ENCODE data around the gene TRMT10C.
A peak's percentile ranks its signal among the peaks of the same experiment; 100 is the strongest.

The TRMT10C gene

GRCh38 chr3:101561630-101562328, at the start of gene TRMT10C:
TSS of gene TRMT10C (plus strand) at chr3:101561868. CDS start at chr3:101564782, 2,914 bp downstream.
- Histone ChIP-seq H3K79me2 (ENCODE audit: control insufficient read depth, insufficient read depth, low read length, unreplicated experiment) (peaks cover 40% of the 10 kb centered on the region), H3K4me1 (ENCODE audit: control insufficient read depth, insufficient read depth, low read length, unreplicated experiment) (peaks cover 17% of the 10 kb centered on the region), H3K4me3 (ENCODE audit: low read depth, low read length) (peak within 1 kb of the TSS; percentile 100), H2AFZ (ENCODE audit: low read length, unreplicated experiment) (peak within 1 kb of the TSS; percentile 80), H3K27me3 (ENCODE audit: insufficient read depth, low read length) (peaks cover under 1% of the 10 kb centered on the region; the same call in 1 of the 2 replicates), H3K27ac (ENCODE audit: low read depth, low read length) (peak within 1 kb of the TSS; percentile 78), H3K36me3 (ENCODE audit: insufficient read depth, low read length) (peaks cover 15% of the 10 kb centered on the region)

- Histone ChIP-seq H3K36me3 (ENCODE audit: insufficient read depth, low read length) (no peaks in the 10 kb centered on the region), H3K4me1 (ENCODE audit: control insufficient read depth, insufficient read depth, low read length, unreplicated experiment) (peaks cover 8% of the 10 kb centered on the region), H3K27ac (ENCODE audit: low read depth, low read length) (peak overlapping the region; percentile 89), H2AFZ (ENCODE audit: low read length, unreplicated experiment) (peak overlapping the region; percentile 73), H3K79me2 (ENCODE audit: control insufficient read depth, insufficient read depth, low read length, unreplicated experiment) (peaks cover 10% of the 10 kb centered on the region), H3K4me3 (ENCODE audit: low read depth, low read length) (peak overlapping the region; percentile 90), H3K27me3 (ENCODE audit: insufficient read depth, low read length) (no peaks in the 10 kb centered on the region)
These were observed 49.3 kb upstream of the TRMT10C start for GRCh38 chr3:101512396-101512645.

GRCh38 chr3:101512646-101513418, 48.8 kb upstream of the TRMT10C start, which contains the start of gene SENP7:
TSS of gene SENP7 (minus strand) at chr3:101513212. CDS start at chr3:101513130, 82 bp downstream.
- H3K79me2 ChIP-seq (ENCODE audit: control insufficient read depth, insufficient read depth, low read length, unreplicated experiment), result peaks cover 9% of the 10 kb centered on the region
- H3K27ac ChIP-seq (ENCODE audit: low read depth, low read length), result peak within 1 kb of the TSS; percentile 89
- H3K4me3 ChIP-seq (ENCODE audit: low read depth, low read length), result peak within 1 kb of the TSS; percentile 90
- no peaks in the 10 kb centered on the region for H3K27me3 ChIP-seq (ENCODE audit: insufficient read depth, low read length)
- no peaks in the 10 kb centered on the region for H3K36me3 ChIP-seq (ENCODE audit: insufficient read depth, low read length)
- H3K4me1 ChIP-seq (ENCODE audit: control insufficient read depth, insufficient read depth, low read length, unreplicated experiment), result peaks cover 8% of the 10 kb centered on the region
- peak within 1 kb of the TSS; percentile 93 for H2AFZ ChIP-seq (ENCODE audit: low read length, unreplicated experiment)

- H3K27ac ChIP-seq (ENCODE audit: low read depth, low read length), result peak overlapping the region; percentile 89
- peak overlapping the region; percentile 93 for H2AFZ ChIP-seq (ENCODE audit: low read length, unreplicated experiment)
- no peaks in the 10 kb centered on the region for H3K36me3 ChIP-seq (ENCODE audit: insufficient read depth, low read length)
- H3K27me3 ChIP-seq (ENCODE audit: insufficient read depth, low read length), result peaks cover 4% of the 10 kb centered on the region; the same call in 1 of the 2 replicates
- peak overlapping the region; percentile 90 for H3K4me3 ChIP-seq (ENCODE audit: low read depth, low read length)
- H3K79me2 ChIP-seq (ENCODE audit: control insufficient read depth, insufficient read depth, low read length, unreplicated experiment), result peaks cover 9% of the 10 kb centered on the region
- H3K4me1 ChIP-seq (ENCODE audit: control insufficient read depth, insufficient read depth, low read length, unreplicated experiment), result peaks cover 8% of the 10 kb centered on the region
These were observed 48.2 kb upstream of the TRMT10C start for GRCh38 chr3:101513419-101513986.

- peaks cover 5% of the 10 kb centered on the region for H3K4me1 ChIP-seq (ENCODE audit: control insufficient read depth, insufficient read depth, low read length, unreplicated experiment)
- H2AFZ ChIP-seq (ENCODE audit: low read length, unreplicated experiment), result peak overlapping the region; percentile 41
- H3K79me2 ChIP-seq (ENCODE audit: control insufficient read depth, insufficient read depth, low read length, unreplicated experiment), result no peaks in the 10 kb centered on the region
- H3K27ac ChIP-seq (ENCODE audit: low read depth, low read length), result no peak overlapping the region
- H3K36me3 ChIP-seq (ENCODE audit: insufficient read depth, low read length), result no peaks in the 10 kb centered on the region
- H3K27me3 ChIP-seq (ENCODE audit: insufficient read depth, low read length), result peaks cover 4% of the 10 kb centered on the region; the same call in 1 of the 2 replicates
- H3K4me3 ChIP-seq (ENCODE audit: low read depth, low read length), result no peak overlapping the region
These were observed 43.2 kb upstream of the TRMT10C start for GRCh38 chr3:101518421-101518871.

GRCh38 chr3:101519685-101520365, 41.8 kb upstream of the TRMT10C start:
- Histone ChIP-seq H3K4me1 (ENCODE audit: control insufficient read depth, insufficient read depth, low read length, unreplicated experiment) (no peaks in the 10 kb centered on the region), H3K4me3 (ENCODE audit: low read depth, low read length) (no peak overlapping the region), H3K79me2 (ENCODE audit: control insufficient read depth, insufficient read depth, low read length, unreplicated experiment) (no peaks in the 10 kb centered on the region), H3K27me3 (ENCODE audit: insufficient read depth, low read length) (peaks cover 4% of the 10 kb centered on the region; the same call in 1 of the 2 replicates), H2AFZ (ENCODE audit: low read length, unreplicated experiment) (no peak overlapping the region), H3K36me3 (ENCODE audit: insufficient read depth, low read length) (no peaks in the 10 kb centered on the region), H3K27ac (ENCODE audit: low read depth, low read length) (no peak overlapping the region)

GRCh38 chr3:101521211-101521701, 40.4 kb upstream of the TRMT10C start:
- Histone ChIP-seq H3K27ac (ENCODE audit: low read depth, low read length) (no peak overlapping the region), H3K27me3 (ENCODE audit: insufficient read depth, low read length) (peaks cover 4% of the 10 kb centered on the region; the same call in 1 of the 2 replicates), H3K4me3 (ENCODE audit: low read depth, low read length) (no peak overlapping the region), H3K4me1 (ENCODE audit: control insufficient read depth, insufficient read depth, low read length, unreplicated experiment) (no peaks in the 10 kb centered on the region), H2AFZ (ENCODE audit: low read length, unreplicated experiment) (no peak overlapping the region), H3K79me2 (ENCODE audit: control insufficient read depth, insufficient read depth, low read length, unreplicated experiment) (no peaks in the 10 kb centered on the region), H3K36me3 (ENCODE audit: insufficient read depth, low read length) (no peaks in the 10 kb centered on the region)

GRCh38 chr3:101527441-101527840, 34.2 kb upstream of the TRMT10C start:
- no peaks in the 10 kb centered on the region; the same call in 1 of the 2 replicates for H3K27me3 ChIP-seq (ENCODE audit: insufficient read depth, low read length)
- H3K79me2 ChIP-seq (ENCODE audit: control insufficient read depth, insufficient read depth, low read length, unreplicated experiment), result no peaks in the 10 kb centered on the region
- no peak overlapping the region for H3K27ac ChIP-seq (ENCODE audit: low read depth, low read length)
- H2AFZ ChIP-seq (ENCODE audit: low read length, unreplicated experiment), result no peak overlapping the region
- no peaks in the 10 kb centered on the region for H3K36me3 ChIP-seq (ENCODE audit: insufficient read depth, low read length)
- no peaks in the 10 kb centered on the region for H3K4me1 ChIP-seq (ENCODE audit: control insufficient read depth, insufficient read depth, low read length, unreplicated experiment)
- no peak overlapping the region for H3K4me3 ChIP-seq (ENCODE audit: low read depth, low read length)

- H3K27me3 ChIP-seq (ENCODE audit: insufficient read depth, low read length), result no peaks in the 10 kb centered on the region; the same call in 1 of the 2 replicates
- no peak overlapping the region for H3K27ac ChIP-seq (ENCODE audit: low read depth, low read length)
- H3K79me2 ChIP-seq (ENCODE audit: control insufficient read depth, insufficient read depth, low read length, unreplicated experiment), result no peaks in the 10 kb centered on the region
- H2AFZ ChIP-seq (ENCODE audit: low read length, unreplicated experiment), result no peak overlapping the region
- no peaks in the 10 kb centered on the region for H3K4me1 ChIP-seq (ENCODE audit: control insufficient read depth, insufficient read depth, low read length, unreplicated experiment)
- H3K4me3 ChIP-seq (ENCODE audit: low read depth, low read length), result no peak overlapping the region
- H3K36me3 ChIP-seq (ENCODE audit: insufficient read depth, low read length), result no peaks in the 10 kb centered on the region
These were observed 33.8 kb upstream of the TRMT10C start for GRCh38 chr3:101527906-101528305.

Data from ACC112 (cell line).